ENCODE data around the gene DCAF12. TPM values are rescaled to one million over a fixed set of nuclear protein-coding genes. Genes with fewer than 3 reads are reported as not detected.
"Not testable (repeated sequence)": the region's sequence is repeated elsewhere in the genome, so short reads cannot be mapped to it uniquely, and the experiment has no call there.

Gene DCAF12
- total RNA-seq, 1 donor from 2014 or later = 41.0 TPM

DNA sequence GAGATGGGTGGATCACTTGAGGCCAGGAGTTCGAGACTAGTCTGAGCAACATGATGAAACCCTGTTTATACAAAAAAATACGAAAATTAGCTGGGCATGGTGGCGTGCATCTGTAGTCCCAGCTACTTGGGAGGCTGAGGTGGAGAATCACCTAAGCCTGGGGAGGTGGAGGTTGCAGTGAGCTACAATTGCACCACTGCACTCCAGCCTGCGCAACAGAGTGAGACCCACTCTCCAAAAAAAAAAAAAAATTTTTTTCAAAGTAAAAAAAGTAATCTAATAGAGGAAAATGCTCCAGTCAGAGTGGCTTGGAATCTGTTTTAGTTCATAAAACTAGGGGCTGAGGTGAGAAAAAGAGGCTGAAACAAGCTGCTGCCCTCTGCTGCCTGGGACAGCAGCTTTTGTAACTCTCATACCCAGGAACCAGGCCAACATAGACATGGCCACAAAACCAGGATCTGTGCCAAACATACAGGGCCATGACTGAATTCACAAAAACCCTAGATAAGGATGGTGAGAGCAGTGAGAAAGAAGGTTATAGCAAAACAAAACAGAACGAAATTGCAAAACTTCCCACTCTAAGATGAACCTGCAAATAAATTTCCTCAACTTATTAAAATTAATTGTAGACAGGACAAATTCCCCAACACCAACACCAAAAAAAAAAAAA is 13.1 kb upstream of the DCAF12 start:
- H3K4me3 ChIP-seq = no peak overlapping the region
- H3K27me3 ChIP-seq = no peaks in the 10 kb centered on the region
- no peaks in the 10 kb centered on the region for H3K79me2 ChIP-seq (ENCODE audit: low read depth)
- no peak for DNase-seq (ENCODE audit: low spot score)
- H3K9me3 ChIP-seq (ENCODE audit: low read depth) = no peaks in the 10 kb centered on the region
- H3K27me3 Mint-ChIP-seq (ENCODE audit: insufficient read depth, low read depth) = peaks cover 2% of the 10 kb centered on the region
- no peak overlapping the region for H3K9ac ChIP-seq
- H3K9me3 Mint-ChIP-seq = peaks cover 4% of the 10 kb centered on the region
- H3F3A ChIP-seq (ENCODE audit: low read depth) = no peaks in the 10 kb centered on the region
- no peak overlapping the region for H2AFZ ChIP-seq (replicated peaks)
- no peak overlapping the region for H3K4me3 Mint-ChIP-seq
- no peaks in the 10 kb centered on the region for H4K20me1 ChIP-seq (ENCODE audit: low read depth)
- no peak overlapping the region for H3K27ac ChIP-seq
- H3K36me3 Mint-ChIP-seq = no peaks in the 10 kb centered on the region
- TF ChIP-seq, protein P1, sequence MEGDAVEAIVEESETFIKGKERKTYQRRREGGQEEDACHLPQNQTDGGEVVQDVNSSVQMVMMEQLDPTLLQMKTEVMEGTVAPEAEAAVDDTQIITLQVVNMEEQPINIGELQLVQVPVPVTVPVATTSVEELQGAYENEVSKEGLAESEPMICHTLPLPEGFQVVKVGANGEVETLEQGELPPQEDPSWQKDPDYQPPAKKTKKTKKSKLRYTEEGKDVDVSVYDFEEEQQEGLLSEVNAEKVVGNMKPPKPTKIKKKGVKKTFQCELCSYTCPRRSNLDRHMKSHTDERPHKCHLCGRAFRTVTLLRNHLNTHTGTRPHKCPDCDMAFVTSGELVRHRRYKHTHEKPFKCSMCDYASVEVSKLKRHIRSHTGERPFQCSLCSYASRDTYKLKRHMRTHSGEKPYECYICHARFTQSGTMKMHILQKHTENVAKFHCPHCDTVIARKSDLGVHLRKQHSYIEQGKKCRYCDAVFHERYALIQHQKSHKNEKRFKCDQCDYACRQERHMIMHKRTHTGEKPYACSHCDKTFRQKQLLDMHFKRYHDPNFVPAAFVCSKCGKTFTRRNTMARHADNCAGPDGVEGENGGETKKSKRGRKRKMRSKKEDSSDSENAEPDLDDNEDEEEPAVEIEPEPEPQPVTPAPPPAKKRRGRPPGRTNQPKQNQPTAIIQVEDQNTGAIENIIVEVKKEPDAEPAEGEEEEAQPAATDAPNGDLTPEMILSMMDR (IDR thresholded peaks at IDR 0.05) = no peak
- no peak for TF ChIP-seq EZH2phosphoT487 (IDR thresholded peaks at IDR 0.05)
- TF ChIP-seq EZH2 (IDR thresholded peaks at IDR 0.05) = no peak
- H3K4me2 ChIP-seq = no peak overlapping the region
- no peaks in the 10 kb centered on the region for H3K4me1 ChIP-seq
- no peak overlapping the region for H3K27ac Mint-ChIP-seq
- peaks cover 3% of the 10 kb centered on the region for H3K4me1 Mint-ChIP-seq
- H3K36me3 ChIP-seq = no peaks in the 10 kb centered on the region

DNA sequence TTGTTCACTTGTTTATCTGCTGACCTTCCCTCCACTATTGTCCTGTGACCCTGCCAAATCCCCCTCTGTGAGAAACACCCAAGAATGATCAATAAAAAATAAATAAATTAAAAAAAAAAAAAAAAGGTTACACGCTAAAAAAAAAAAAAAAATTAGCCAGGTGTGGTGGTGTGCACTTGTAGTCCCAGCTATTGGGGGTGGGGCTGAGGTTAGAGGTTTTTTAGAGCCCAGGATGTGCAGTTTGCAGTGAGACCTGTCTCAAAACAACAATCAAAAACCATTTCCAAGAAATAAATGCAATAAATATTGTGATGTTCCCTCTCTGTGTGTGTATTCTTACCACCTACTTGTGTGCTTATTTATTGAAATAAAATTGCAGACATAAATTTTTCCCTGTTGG is 12.1 kb upstream of the DCAF12 start:
- not testable (repeated sequence) for H3K4me3 Mint-ChIP-seq, H3K36me3 Mint-ChIP-seq

DNA sequence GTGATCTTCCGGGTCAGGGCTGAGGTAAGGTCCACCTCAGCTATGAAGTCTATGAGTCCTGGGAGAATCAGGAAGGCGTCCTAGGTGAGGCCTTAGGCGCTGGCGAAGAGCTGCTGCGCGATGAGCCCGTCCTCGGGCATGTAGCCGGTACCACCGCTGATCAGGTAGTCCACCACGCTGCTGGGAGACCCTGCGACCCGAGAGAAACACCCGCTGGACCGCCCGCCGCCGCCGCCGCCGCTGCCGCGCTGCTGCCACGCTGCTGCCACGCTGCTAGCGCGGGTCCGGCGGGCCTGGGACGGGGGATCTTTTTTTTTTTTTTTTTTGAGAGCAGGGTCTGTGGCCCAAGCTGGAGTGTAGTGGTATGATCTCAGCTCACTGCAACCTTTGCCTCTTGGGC is 8.0 kb upstream of the DCAF12 start:
- H3K9ac ChIP-seq = no peak overlapping the region
- no peaks in the 10 kb centered on the region for H3K27me3 ChIP-seq
- TF ChIP-seq EZH2phosphoT487 (IDR thresholded peaks at IDR 0.05) = no peak
- TF ChIP-seq, protein P1 (IDR thresholded peaks at IDR 0.05) = no peak
- TF ChIP-seq EZH2 (IDR thresholded peaks at IDR 0.05) = no peak
- H3F3A ChIP-seq (ENCODE audit: low read depth) = no peaks in the 10 kb centered on the region
- H3K27me3 Mint-ChIP-seq (ENCODE audit: insufficient read depth, low read depth) = peaks cover 6% of the 10 kb centered on the region
- no peaks in the 10 kb centered on the region for H4K20me1 ChIP-seq (ENCODE audit: low read depth)
- H3K4me3 Mint-ChIP-seq = no peak overlapping the region
- no peaks in the 10 kb centered on the region for H3K4me1 ChIP-seq
- DNase-seq (ENCODE audit: low spot score) = no peak
- H3K9me3 ChIP-seq (ENCODE audit: low read depth) = no peaks in the 10 kb centered on the region
- no peak overlapping the region for H2AFZ ChIP-seq (replicated peaks)
- H3K9me3 Mint-ChIP-seq = peaks cover 4% of the 10 kb centered on the region
- H3K79me2 ChIP-seq (ENCODE audit: low read depth) = no peaks in the 10 kb centered on the region
- H3K4me1 Mint-ChIP-seq = peaks cover 7% of the 10 kb centered on the region
- no peak overlapping the region for H3K27ac ChIP-seq
- H3K36me3 Mint-ChIP-seq = peaks cover 1% of the 10 kb centered on the region
- no peak overlapping the region for H3K27ac Mint-ChIP-seq
- no peaks in the 10 kb centered on the region for H3K36me3 ChIP-seq
- H3K4me2 ChIP-seq = no peak overlapping the region
- H3K4me3 ChIP-seq = no peak overlapping the region

More for the DNA sequence above, 12.1 kb upstream of the DCAF12 start:
- H3K9me3 ChIP-seq (ENCODE audit: low read depth); H3K4me1 ChIP-seq; H3K27ac ChIP-seq; H4K20me1 ChIP-seq (ENCODE audit: low read depth); H3K36me3 ChIP-seq; H3K9me3 Mint-ChIP-seq; H3K27ac Mint-ChIP-seq; H3K79me2 ChIP-seq (ENCODE audit: low read depth); H3K4me3 ChIP-seq; H3K27me3 Mint-ChIP-seq (ENCODE audit: insufficient read depth, low read depth); H2AFZ ChIP-seq (replicated peaks); H3K27me3 ChIP-seq; H3F3A ChIP-seq (ENCODE audit: low read depth); H3K4me1 Mint-ChIP-seq; H3K9ac ChIP-seq; H3K4me2 ChIP-seq; DNase-seq (ENCODE audit: low spot score): not testable (repeated sequence)

DNA sequence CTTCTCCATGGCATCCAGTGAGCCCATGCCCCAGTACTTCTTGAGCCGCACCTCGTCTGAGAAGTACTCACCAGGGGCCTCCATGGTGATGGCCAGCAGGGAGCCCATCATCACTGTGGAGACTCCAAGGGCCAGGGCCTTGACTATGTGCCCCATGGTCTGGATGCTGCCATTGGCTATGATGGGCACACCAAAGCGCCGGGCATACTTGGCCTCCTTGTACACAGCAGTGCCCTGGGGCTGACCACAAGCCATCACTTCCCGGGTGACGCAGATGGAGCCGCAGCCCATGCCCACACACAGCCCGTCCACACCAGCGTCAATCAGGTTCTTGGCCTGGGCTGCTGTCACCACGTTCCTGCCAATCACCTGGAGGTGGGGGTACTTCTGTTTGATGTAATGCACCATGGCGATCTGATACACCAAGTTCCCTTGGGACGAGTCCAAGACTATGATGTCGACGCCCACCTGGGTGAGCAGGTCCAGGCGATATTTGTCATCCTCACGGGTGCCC is 7.0 kb upstream of the DCAF12 start:
- Histone ChIP-seq H3K9me3 (ENCODE audit: low read depth) (no peaks in the 10 kb centered on the region), H3K27ac (no peak overlapping the region), H3K79me2 (ENCODE audit: low read depth) (no peaks in the 10 kb centered on the region), H3K36me3 (no peaks in the 10 kb centered on the region), H3K9ac (no peak overlapping the region), H3K4me2 (no peak overlapping the region), H2AFZ (replicated peaks) (no peak overlapping the region), H3K27me3 (no peaks in the 10 kb centered on the region), H3K4me1 (no peaks in the 10 kb centered on the region), H3F3A (ENCODE audit: low read depth) (no peaks in the 10 kb centered on the region), H4K20me1 (ENCODE audit: low read depth) (no peaks in the 10 kb centered on the region), H3K4me3 (no peak overlapping the region)
- DNase-seq (ENCODE audit: low spot score) = no peak
- TF ChIP-seq, protein P1 (IDR thresholded peaks at IDR 0.05) = no peak
- Mint-ChIP-seq H3K4me1 (peaks cover 7% of the 10 kb centered on the region), H3K4me3 (no peak overlapping the region), H3K36me3 (peaks cover 1% of the 10 kb centered on the region), H3K9me3 (peaks cover 4% of the 10 kb centered on the region), H3K27me3 (ENCODE audit: insufficient read depth, low read depth) (peaks cover 4% of the 10 kb centered on the region), H3K27ac (no peak overlapping the region)
